IMR-90 (cell line): ENCODE results near the gene ZC3H4.

Experiments
- BHLHE40 ChIP-seq: fragments of 150-350 bp; IDR thresholded peaks from 2 replicates; pipeline ENCODE4 v1.6.1; 2016; ENCODE audit warnings: mild to moderate bottlenecking, low read depth, low read length
- CEBPB ChIP-seq: IDR thresholded peaks from 2 replicates; pipeline ENCODE4 v1.6.1; 2012; ENCODE audit warnings: low read depth, low read length, improper control_type of control experiment
- CHD1 ChIP-seq: IDR thresholded peaks from 2 replicates; pipeline ENCODE4 v1.6.1; 2012; ENCODE audit warnings: low read depth, low read length, improper control_type of control experiment
- FOS ChIP-seq: fragments of 150-350 bp; IDR thresholded peaks from 2 replicates; pipeline ENCODE4 v1.6.1; 2016; ENCODE audit warnings: low read depth, low read length
- MXI1 ChIP-seq: IDR thresholded peaks from 2 replicates; pipeline ENCODE4 v1.6.1; 2012; ENCODE audit warnings: low read depth, mild to moderate bottlenecking, low read length, moderate library complexity, borderline replicate concordance
- POLR2A ChIP-seq: IDR thresholded peaks from 2 replicates; pipeline ENCODE4 v1.6.1; 2012; ENCODE audit warnings: mild to moderate bottlenecking, low read depth, low read length
- RAD21 ChIP-seq: IDR thresholded peaks from 2 replicates; pipeline ENCODE4 v1.6.1; 2012; ENCODE audit warnings: low read length, improper control_type of control experiment
- RFX5 ChIP-seq: IDR thresholded peaks from 2 replicates; pipeline ENCODE4 v1.8.0; 2012; ENCODE audit warnings: low read depth, mild to moderate bottlenecking, low read length, moderate library complexity
- TF ChIP-seq, protein P1 (sequence below): conservative IDR thresholded peaks from 2 replicates; pipeline ENCODE4 v1.5.1; 2012; ENCODE audit warnings: mild to moderate bottlenecking, low read depth, low read length, improper control_type of control experiment
- TF ChIP-seq, protein P2 (sequence below): fragments of 150-350 bp; IDR thresholded peaks from 2 replicates; pipeline ENCODE4 v1.6.1; 2016; ENCODE audit warnings: low read depth, mild to moderate bottlenecking, low read length, moderate library complexity, borderline replicate concordance
- TF ChIP-seq, protein P3 (sequence below): fragments of 150-350 bp; IDR thresholded peaks from 2 replicates; pipeline ENCODE4 v1.6.1; 2017; ENCODE audit warnings: mild to moderate bottlenecking, antibody characterized with exemption, low read length, low read depth

DNA sequence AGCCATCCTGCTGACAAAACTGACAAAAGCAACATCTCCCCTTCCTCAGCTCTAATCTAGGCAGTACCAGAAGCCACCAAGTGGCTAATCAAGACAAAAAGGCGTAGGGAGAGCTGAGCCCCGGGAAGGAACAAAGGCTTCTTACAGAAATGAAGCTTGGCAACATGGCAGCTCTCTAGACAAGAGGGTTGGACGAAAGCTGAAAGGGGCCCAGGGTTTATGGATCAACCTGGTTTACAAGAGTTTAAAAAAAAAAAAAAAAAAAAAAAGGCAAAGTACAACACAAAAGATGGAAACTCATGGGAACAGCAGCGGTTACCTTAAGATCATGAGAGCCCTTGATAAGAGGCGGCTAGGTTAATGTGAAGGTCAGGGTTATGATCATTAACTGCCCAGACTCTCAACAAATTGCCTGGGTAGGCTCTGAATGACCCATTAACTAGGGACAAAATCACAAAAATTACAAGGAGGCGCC is 14.0 kb downstream of the ZC3H4 start:
- TF ChIP-seq POLR2A (no peak), RFX5 (no peak), FOS (no peak), CHD1 (no peak), RAD21 (no peak), MXI1 (no peak), CEBPB (no peak), BHLHE40 (no peak)
- TF ChIP-seq, protein P1, sequence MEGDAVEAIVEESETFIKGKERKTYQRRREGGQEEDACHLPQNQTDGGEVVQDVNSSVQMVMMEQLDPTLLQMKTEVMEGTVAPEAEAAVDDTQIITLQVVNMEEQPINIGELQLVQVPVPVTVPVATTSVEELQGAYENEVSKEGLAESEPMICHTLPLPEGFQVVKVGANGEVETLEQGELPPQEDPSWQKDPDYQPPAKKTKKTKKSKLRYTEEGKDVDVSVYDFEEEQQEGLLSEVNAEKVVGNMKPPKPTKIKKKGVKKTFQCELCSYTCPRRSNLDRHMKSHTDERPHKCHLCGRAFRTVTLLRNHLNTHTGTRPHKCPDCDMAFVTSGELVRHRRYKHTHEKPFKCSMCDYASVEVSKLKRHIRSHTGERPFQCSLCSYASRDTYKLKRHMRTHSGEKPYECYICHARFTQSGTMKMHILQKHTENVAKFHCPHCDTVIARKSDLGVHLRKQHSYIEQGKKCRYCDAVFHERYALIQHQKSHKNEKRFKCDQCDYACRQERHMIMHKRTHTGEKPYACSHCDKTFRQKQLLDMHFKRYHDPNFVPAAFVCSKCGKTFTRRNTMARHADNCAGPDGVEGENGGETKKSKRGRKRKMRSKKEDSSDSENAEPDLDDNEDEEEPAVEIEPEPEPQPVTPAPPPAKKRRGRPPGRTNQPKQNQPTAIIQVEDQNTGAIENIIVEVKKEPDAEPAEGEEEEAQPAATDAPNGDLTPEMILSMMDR: no peak
- TF ChIP-seq, protein P2, sequence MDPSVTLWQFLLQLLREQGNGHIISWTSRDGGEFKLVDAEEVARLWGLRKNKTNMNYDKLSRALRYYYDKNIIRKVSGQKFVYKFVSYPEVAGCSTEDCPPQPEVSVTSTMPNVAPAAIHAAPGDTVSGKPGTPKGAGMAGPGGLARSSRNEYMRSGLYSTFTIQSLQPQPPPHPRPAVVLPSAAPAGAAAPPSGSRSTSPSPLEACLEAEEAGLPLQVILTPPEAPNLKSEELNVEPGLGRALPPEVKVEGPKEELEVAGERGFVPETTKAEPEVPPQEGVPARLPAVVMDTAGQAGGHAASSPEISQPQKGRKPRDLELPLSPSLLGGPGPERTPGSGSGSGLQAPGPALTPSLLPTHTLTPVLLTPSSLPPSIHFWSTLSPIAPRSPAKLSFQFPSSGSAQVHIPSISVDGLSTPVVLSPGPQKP: no peak
- TF ChIP-seq, protein P3, sequence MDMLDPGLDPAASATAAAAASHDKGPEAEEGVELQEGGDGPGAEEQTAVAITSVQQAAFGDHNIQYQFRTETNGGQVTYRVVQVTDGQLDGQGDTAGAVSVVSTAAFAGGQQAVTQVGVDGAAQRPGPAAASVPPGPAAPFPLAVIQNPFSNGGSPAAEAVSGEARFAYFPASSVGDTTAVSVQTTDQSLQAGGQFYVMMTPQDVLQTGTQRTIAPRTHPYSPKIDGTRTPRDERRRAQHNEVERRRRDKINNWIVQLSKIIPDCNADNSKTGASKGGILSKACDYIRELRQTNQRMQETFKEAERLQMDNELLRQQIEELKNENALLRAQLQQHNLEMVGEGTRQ: no peak
